Dermis lymphatic vessel endothelial cell (primary cell): Measurements from ENCODE around the gene HMGB1. TPM values are rescaled to one million over a fixed set of nuclear protein-coding genes. Genes with fewer than 3 reads are reported as not detected.

ENCODE experiments used
- total RNA-seq: library from RNA; depleted of rRNA; stranded (reverse); fragments of >200 nt; gene quantifications from 2 replicates; pipeline ENCODE4 v1.2.1, GENCODE V29; 2014

Gene HMGB1
- 189 and 314 TPM in 2 replicates for total RNA-seq

GRCh38 chr13:30465593-30466357, at the start of gene HMGB1:
HMGB1 (minus strand) TSS chr13:30465936; CDS start chr13:30463680, 2,256 bp downstream.

GRCh38 chr13:30422054-30422839, 43.5 kb downstream of the HMGB1 start, which contains the start of gene UBE2L5:
UBE2L5 (plus strand) TSS chr13:30422493; CDS start chr13:30427991, 5,498 bp downstream.

Other genes with a start within 250 kb of the HMGB1 start
- gene KATNAL1, start 158.4 kb downstream of the HMGB1 start, total RNA-seq: 14.7 and 15.1 TPM in 2 replicates
- gene UBE2L5, start 43.4 kb downstream of the HMGB1 start, total RNA-seq: not detected in 2 replicates
- gene USPL1, start 152.0 kb upstream of the HMGB1 start, total RNA-seq: 10.3 and 13.7 TPM in 2 replicates